GM12878 (cell line): ENCODE results near the gene PAX5. TPM values are rescaled to one million over a fixed set of nuclear protein-coding genes. Genes with fewer than 3 reads are reported as not detected.
"Not testable (repeated sequence)": the region's sequence is repeated elsewhere in the genome, so short reads cannot be mapped to it uniquely, and the experiment has no call there.

Experiments
- ATAC-seq: fragments of 200-7000 bp; cut with Tn5 transposase; 3 replicates; pipeline ENCODE4 v1.9.1; 2020; ENCODE audit warnings: mild to moderate bottlenecking, moderate library complexity
- BruUV-seq: library from RNA; stranded (reverse); fragments of 400-500 nt; replicated peaks from 2 replicates; lab custom pipeline; 2021; lab: Mats Ljungman, UMichigan
- CTCF ChIA-PET: fragments of 300-600 bp; sonication (Branson Sonifier 250); formaldehyde crosslinking; extraction: SDS; loops from one replicate; lab custom pipeline; 2021; ENCODE audit warnings: inconsistent platforms; lab: Yijun Ruan, JAX
- POLR2A ChIA-PET: fragments of 350-600 bp; formaldehyde crosslinking; extraction: SDS; loops from one replicate; lab custom pipeline; 2021; ENCODE audit warnings: inconsistent platforms; lab: Charles Lee
- RAD21 ChIA-PET: fragments of 300-600 bp; sonication (Branson Sonifier 250); formaldehyde crosslinking; loops from one replicate; lab custom pipeline; 2023; ENCODE audit warnings: antibody characterized with exemption; ENCODE audit not compliant: unreplicated experiment; lab: Charles Lee
- SMC1A ChIA-PET: fragments of 300-600 bp; sonication (Branson Sonifier 250); formaldehyde crosslinking; loops from one replicate; lab custom pipeline; 2023; ENCODE audit not compliant: unreplicated experiment, uncharacterized antibody; lab: Charles Lee
- DNase-seq: peaks from one replicate; pipeline ENCODE4 v3.0.0-alpha.2; 2011; ENCODE audit warnings: low read depth, low spot score
- FAIRE-seq: peaks from 3 replicates; lab custom pipeline; 2011; peaks lifted over from hg19 to GRCh38; lab: Jason Lieb, UNC
- H2AFZ ChIP-seq: 2 replicates; pipeline ENCODE4 v1.6.0; 2011; ENCODE audit warnings: low read depth, low read length, control low read depth; ENCODE audit not compliant: control insufficient read depth
- H3K27ac ChIP-seq: 2 replicates; pipeline ENCODE4 v1.5.1; 2011; ENCODE audit warnings: control low read depth; ENCODE audit not compliant: control insufficient read depth, insufficient read depth
- H3K27me3 ChIP-seq, 2 experiments: replicated peaks in 1 of 2; 2 replicates each; pipeline versions ENCODE4 v1.6.0 to v1.6.1; 2011; ENCODE audit warnings: low read length in 1 of 2; ENCODE audit not compliant: control insufficient read depth in 2 of 2, insufficient read depth in 2 of 2
- H3K36me3 ChIP-seq, 2 experiments: 2 replicates each; pipeline ENCODE4 v1.5.1; 2011; ENCODE audit warnings: low read length in 1 of 2; ENCODE audit not compliant: control insufficient read depth in 2 of 2, insufficient read depth in 2 of 2
- H3K4me1 ChIP-seq: 2 replicates; pipeline ENCODE4 v1.6.1; 2011; ENCODE audit warnings: mild to moderate bottlenecking, low read length, moderate library complexity, mixed read lengths; ENCODE audit not compliant: control insufficient read depth, insufficient read depth
- H3K4me2 ChIP-seq: 2 replicates; pipeline ENCODE4 v1.6.0; 2011; ENCODE audit warnings: control low read depth; ENCODE audit not compliant: control insufficient read depth, insufficient read depth
- H3K4me3 ChIP-seq: fragments of 200-600 bp; sonication (generic); 2 replicates; pipeline ENCODE4 v1.5.1; 2016
- H3K79me2 ChIP-seq: 2 replicates; pipeline ENCODE4 v1.6.0; 2011; ENCODE audit warnings: low read length; ENCODE audit not compliant: control insufficient read depth, insufficient read depth
- H3K9ac ChIP-seq: 2 replicates; pipeline ENCODE4 v1.8.0; 2011; ENCODE audit warnings: low read length, control low read depth, mixed read lengths; ENCODE audit not compliant: control insufficient read depth, insufficient read depth
- H3K9me3 ChIP-seq: replicated peaks from 3 replicates; pipeline ENCODE4 v1.5.1; 2011; ENCODE audit warnings: mild to moderate bottlenecking, low read length; ENCODE audit not compliant: control insufficient read depth, insufficient read depth
- H4K20me1 ChIP-seq: 2 replicates; pipeline ENCODE4 v1.6.0; 2011; ENCODE audit not compliant: control insufficient read depth, insufficient read depth
- ATF7 ChIP-seq: fragments of 450-650 bp; IDR thresholded peaks from 2 replicates; pipeline ENCODE4 v1.6.1; 2016; ENCODE audit warnings: low read depth, mild to moderate bottlenecking
- EED ChIP-seq: sonication (generic); IDR thresholded peaks from 2 replicates; pipeline ENCODE4 v1.6.1; 2016; ENCODE audit warnings: antibody characterized with exemption, low read depth
- ETV6 ChIP-seq, 2 experiments: fragments of 450-650 bp in 1 of 2; IDR thresholded peaks in 1 of 2; conservative IDR thresholded peaks in 1 of 2; 2 replicates each; pipeline ENCODE4 v1.6.1; 2014; ENCODE audit warnings: antibody characterized with exemption in 1 of 2, borderline replicate concordance in 1 of 2, low read depth in 1 of 2, mild to moderate bottlenecking in 1 of 2, moderate library complexity in 1 of 2
- MEF2B ChIP-seq: fragments of 450-650 bp; IDR thresholded peaks from 2 replicates; pipeline ENCODE4 v1.6.1; 2018; ENCODE audit warnings: mild to moderate bottlenecking, moderate library complexity; ENCODE audit not compliant: partially characterized antibody, poor library complexity, severe bottlenecking
- SPI1 ChIP-seq: IDR thresholded peaks from 2 replicates; pipeline ENCODE4 v1.6.1; 2011; ENCODE audit warnings: low read depth, mild to moderate bottlenecking, low read length, moderate library complexity, borderline replicate concordance; ENCODE audit not compliant: insufficient read depth
- TCF3 ChIP-seq: IDR thresholded peaks from 2 replicates; pipeline ENCODE4 v1.6.1; 2012; ENCODE audit warnings: low read depth, mild to moderate bottlenecking, low read length, borderline replicate concordance; ENCODE audit not compliant: insufficient read depth
- YY1 ChIP-seq: IDR thresholded peaks from 2 replicates; pipeline ENCODE4 v1.6.1; 2011; ENCODE audit warnings: low read depth, mild to moderate bottlenecking, low read length
- WGBS: methylation state at CpG from one replicate; pipeline ENCODE4 v1.1.6; 2016; ENCODE audit warnings: low lambda C conversion rate; ENCODE audit not compliant: insufficient replicate concordance, insufficient coverage; ENCODE audit errors: missing lambda C conversion rate; 5-methylcytosine and 5-hydroxymethylcytosine counted together
- in situ Hi-C: fragments of 300-500 bp; cut with MboI; formaldehyde crosslinking; loops from 9 replicates; pipeline ENCODE4 v1.14.3; 2018; ENCODE audit warnings: mixed read lengths
- intact Hi-C: fragments of 100-400 bp; cut with micrococcal nuclease; formaldehyde crosslinking; loops from one replicate; pipeline ENCODE4 v1.14.2; 2022; ENCODE audit not compliant: unreplicated experiment
- polyA plus RNA-seq, 11 experiments: library from polyadenylated mRNA; depleted of rRNA in 4 of 11; unstranded in 6 of 11; stranded (reverse) in 5 of 11; fragments of >200 nt; fragmentation: Nextera tagmentation in 4 of 11; fragmentation: Illumina TruSeq in 1 of 11; extraction: Ambion mirVana in 4 of 11; extraction: Trizol in 1 of 11; gene quantifications; 1 replicate in 1 of 11; 2 replicates in 10 of 11; pipeline versions ENCODE4 v1.2.1 to v1.2.3, GENCODE V29; 2011 to 2016; ENCODE audit warnings: inconsistent platforms in 2 of 11, missing spikeins in 2 of 11, low read depth in 1 of 11
- total RNA-seq, 4 experiments: library from RNA; depleted of rRNA in 3 of 4; stranded (reverse); fragments of >200 nt in 3 of 4; fragmentation: Illumina TruSeq in 1 of 4; extraction: Trizol in 1 of 4; gene quantifications; 2 replicates each; pipeline versions ENCODE4 v1.2.1 to v1.2.3, GENCODE V29; 2013 to 2021
- TF ChIP-seq, protein P1 (sequence below): fragments of 450-650 bp; conservative IDR thresholded peaks from 2 replicates; pipeline ENCODE4 v1.6.1; 2017; ENCODE audit warnings: mild to moderate bottlenecking, moderate library complexity

The PAX5 gene
- total and polyA plus RNA-seq, 10 of the 15 experiments (the other 5 are each of a cell fraction or from before 2014, with no cell fraction given): 2.2 to 123 (median 31.9) TPM

DNA sequence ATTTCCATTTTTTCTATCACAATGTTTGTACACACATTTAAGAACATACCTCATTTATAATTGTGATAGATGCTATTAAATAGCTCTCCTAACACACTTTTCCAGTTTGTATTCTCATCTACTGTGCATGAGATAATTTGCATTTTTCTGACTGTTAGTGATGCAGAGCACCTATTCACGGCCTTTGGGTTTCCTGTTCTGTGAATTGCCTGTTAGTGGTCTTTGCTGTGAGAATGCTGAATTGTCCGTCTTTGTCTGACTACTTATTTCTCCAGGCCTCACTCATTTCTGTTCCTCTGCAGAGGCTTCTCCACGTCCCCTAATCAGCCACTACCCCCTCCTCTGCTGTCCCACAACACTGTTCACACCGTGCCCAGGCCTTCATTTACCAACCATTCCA is 40.7 kb upstream of the PAX5 start:
- Histone ChIP-seq H3K27ac (peak overlapping the region; percentile 70), H2AFZ (peak overlapping the region; percentile 70), H3K4me1 (peaks cover 13% of the 10 kb centered on the region), H3K4me2 (peak overlapping the region; percentile 56)
- H3K9ac ChIP-seq, H3K4me3 ChIP-seq, in situ Hi-C loops, H4K20me1 ChIP-seq, H3K36me3 ChIP-seq, CTCF ChIA-PET, H3K27me3 ChIP-seq, H3K9me3 ChIP-seq, DNase-seq, H3K79me2 ChIP-seq, BruUV-seq: not testable (repeated sequence)
- FAIRE-seq (peak; percentile 47), ATAC-seq (peak; percentile 42)
- intact Hi-C loops: loop anchor here (5.0 kb wide), 1 partner anchor 118 kb away; no protein-coding TSS in a partner anchor
- ChIA-PET RAD21 (interaction anchor here (1.9 kb wide), 1 partner anchor 38 kb away, joined by 5 read pairs; no protein-coding TSS in a partner anchor), SMC1A (interaction anchor here (0.7 to 2.0 kb wide), 2 partner anchors 37 to 43 kb away, joined by 3 to 8 read pairs; no protein-coding TSS in a partner anchor), POLR2A (interaction anchor here (0.9 kb wide), 1 partner anchor 33 kb away, joined by 3 read pairs; no protein-coding TSS in a partner anchor)
- TF ChIP-seq MEF2B: peak; percentile 13
- 0 out of 2 replicates have a peak, but pooled peaks have one; percentile 16 for TF ChIP-seq ATF7
- 3% methylated on average over 4 of the region's 4 CpGs for WGBS

DNA sequence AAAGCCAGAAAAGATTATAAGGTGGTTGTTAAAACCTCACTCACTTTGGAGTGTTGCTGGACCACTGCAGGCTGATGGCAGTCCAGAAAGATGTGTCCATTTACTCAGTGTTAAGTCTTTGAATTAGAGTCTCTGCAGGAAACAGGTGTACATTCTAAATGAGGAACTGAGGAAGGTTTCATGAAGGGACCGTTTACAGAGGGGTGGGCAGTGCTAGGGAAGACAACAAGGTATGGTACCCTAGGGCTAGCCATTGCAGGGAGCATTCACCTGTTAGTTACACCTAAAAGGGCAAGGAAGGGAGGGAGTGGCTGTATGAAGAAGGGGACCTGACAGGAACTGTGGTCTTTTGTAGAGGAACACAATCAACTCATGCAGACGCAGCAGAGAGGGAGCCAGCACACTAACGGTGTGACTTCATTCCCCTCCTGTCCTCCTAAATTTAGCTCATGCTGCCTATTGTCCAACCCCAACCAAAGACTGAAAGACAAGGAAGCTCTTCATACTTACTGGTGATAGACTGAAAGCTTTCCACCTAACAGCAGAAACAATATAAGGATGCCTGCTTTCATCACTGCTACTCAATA is 32.2 kb upstream of the PAX5 start:
- SMC1A ChIA-PET: interaction anchor here (0.7 to 2.1 kb wide), 3 partner anchors 13 to 66 kb away, joined by 3 to 11 read pairs (median 4); no protein-coding TSS in a partner anchor
- POLR2A ChIA-PET: no interaction called here
- no peaks in the 10 kb centered on the region for H3K36me3 ChIP-seq
- peak overlapping the region; percentile 59 for H2AFZ ChIP-seq
- DNase-seq (no peak), FAIRE-seq (peak; percentile 78), ATAC-seq (peak; percentile 93)
- 0 out of 2 replicates have a peak overlapping the region, but pooled peaks have one; percentile 1 for H3K4me2 ChIP-seq
- no peak overlapping the region for H3K9ac ChIP-seq
- intact Hi-C loops: no loop called here
- H4K20me1 ChIP-seq: no peaks in the 10 kb centered on the region
- no peaks in the 10 kb centered on the region for H3K9me3 ChIP-seq
- in situ Hi-C loops: no loop called here
- no peak overlapping the region for H3K4me3 ChIP-seq
- peak overlapping the region; percentile 9; the same call in 1 of the 2 replicates for H3K27ac ChIP-seq
- TF ChIP-seq, protein P1, sequence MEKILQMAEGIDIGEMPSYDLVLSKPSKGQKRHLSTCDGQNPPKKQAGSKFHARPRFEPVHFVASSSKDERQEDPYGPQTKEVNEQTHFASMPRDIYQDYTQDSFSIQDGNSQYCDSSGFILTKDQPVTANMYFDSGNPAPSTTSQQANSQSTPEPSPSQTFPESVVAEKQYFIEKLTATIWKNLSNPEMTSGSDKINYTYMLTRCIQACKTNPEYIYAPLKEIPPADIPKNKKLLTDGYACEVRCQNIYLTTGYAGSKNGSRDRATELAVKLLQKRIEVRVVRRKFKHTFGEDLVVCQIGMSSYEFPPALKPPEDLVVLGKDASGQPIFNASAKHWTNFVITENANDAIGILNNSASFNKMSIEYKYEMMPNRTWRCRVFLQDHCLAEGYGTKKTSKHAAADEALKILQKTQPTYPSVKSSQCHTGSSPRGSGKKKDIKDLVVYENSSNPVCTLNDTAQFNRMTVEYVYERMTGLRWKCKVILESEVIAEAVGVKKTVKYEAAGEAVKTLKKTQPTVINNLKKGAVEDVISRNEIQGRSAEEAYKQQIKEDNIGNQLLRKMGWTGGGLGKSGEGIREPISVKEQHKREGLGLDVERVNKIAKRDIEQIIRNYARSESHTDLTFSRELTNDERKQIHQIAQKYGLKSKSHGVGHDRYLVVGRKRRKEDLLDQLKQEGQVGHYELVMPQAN: no peak
- peak; percentile 73; the same call in 1 of the 2 replicates for TF ChIP-seq TCF3
- 0 out of 4 replicates have a peak, but pooled peaks of 1 of the 2 experiments have one; percentile 21 for TF ChIP-seq ETV6 (conservative IDR thresholded peaks at IDR 0.05 in 1 of 2, IDR thresholded peaks at IDR 0.05 in 1 of 2; ENCODE audit: borderline replicate concordance in 1 of 2, low read depth in 1 of 2)
- TF ChIP-seq YY1: no peak
- peak; percentile 93 for TF ChIP-seq SPI1
- peak; percentile 73 for TF ChIP-seq EED
- H3K79me2 ChIP-seq: no peaks in the 10 kb centered on the region
- RAD21 ChIA-PET: interaction anchor here (1.2 kb wide), 1 partner anchor 29 kb away, joined by 4 read pairs; no protein-coding TSS in a partner anchor
- H3K4me1 ChIP-seq: peaks cover 13% of the 10 kb centered on the region
- CTCF ChIA-PET: interaction anchor here (1.1 kb wide), 1 partner anchor 31 kb away, joined by 3 read pairs; no protein-coding TSS in a partner anchor
- WGBS: 21% methylated on average over 3 of the region's 3 CpGs
- H3K27me3 ChIP-seq: no peaks in the 10 kb centered on the region
- BruUV-seq: no TSS peak
